B cell (primary cell): ENCODE data around the gene PHF19. TPM values are rescaled to one million over a fixed set of nuclear protein-coding genes. Genes with fewer than 3 reads are reported as not detected.

Source experiments
- ATAC-seq: fragments of 200-7000 bp; cut with Tn5 transposase; one replicate; pipeline ENCODE4 v1.10.0; 2021; ENCODE audit warnings: low read depth, mild to moderate bottlenecking, moderate number of reproducible peaks, moderate library complexity
- CTCF ChIA-PET: fragments of 350-600 bp; sonication (Branson Sonifier 250); formaldehyde crosslinking; loops from one replicate; lab custom pipeline; 2021; ENCODE audit warnings: antibody characterized with exemption, inconsistent platforms; lab: Charles Lee
- POLR2A ChIA-PET: fragments of 350-600 bp; sonication (Branson Sonifier 250); formaldehyde crosslinking; loops from one replicate; lab custom pipeline; 2021; ENCODE audit warnings: antibody characterized with exemption; lab: Charles Lee
- DNase-seq: peaks from one replicate; pipeline ENCODE4 v3.0.0; 2013
- H2AFZ ChIP-seq: 2 replicates; pipeline ENCODE4 v1.6.1; 2012; ENCODE audit warnings: mild to moderate bottlenecking, low read depth, low read length; ENCODE audit not compliant: insufficient read depth, poor library complexity, severe bottlenecking
- H3K27ac ChIP-seq, 2 donors: 1 replicate in 1 of 2; 2 replicates in 1 of 2; pipeline ENCODE4 v1.5.1; 2012 to 2013; ENCODE audit warnings: low read length in 2 of 2, mild to moderate bottlenecking in 2 of 2, moderate library complexity in 1 of 2
- H3K27me3 ChIP-seq, 4 experiments: fragments of 200-600 bp in 1 of 4; sonication (generic) in 1 of 4; replicated peaks in 1 of 4; 1 replicate in 2 of 4; 2 replicates in 2 of 4; pipeline versions ENCODE4 v1.6.1 to v1.7.0; 2013 to 2016; ENCODE audit warnings: low read length in 3 of 4, mild to moderate bottlenecking in 2 of 4, mixed read lengths in 1 of 4, moderate library complexity in 1 of 4; ENCODE audit not compliant: insufficient read depth in 4 of 4, control insufficient read depth in 3 of 4; ENCODE audit errors: control extremely low read depth in 1 of 4
- H3K36me3 ChIP-seq, 2 experiments: replicated peaks in 1 of 2; 1 replicate in 1 of 2; 2 replicates in 1 of 2; pipeline versions ENCODE4 v1.6.1 to v1.7.1; 2013; ENCODE audit warnings: low read length in 1 of 2; ENCODE audit not compliant: insufficient read depth in 2 of 2, control insufficient read depth in 1 of 2; ENCODE audit errors: control extremely low read depth in 1 of 2, extremely low read depth in 1 of 2
- H3K4me1 ChIP-seq, 2 donors: fragments of 200-600 bp in 1 of 2; sonication (generic) in 1 of 2; 1 replicate in 1 of 2; 2 replicates in 1 of 2; pipeline versions ENCODE4 v1.5.1 to v1.6.1; 2013 to 2017; ENCODE audit warnings: low read length in 2 of 2; ENCODE audit not compliant: control insufficient read depth in 2 of 2, insufficient read depth in 2 of 2
- H3K4me2 ChIP-seq: replicated peaks from 2 replicates; pipeline ENCODE3; 2012; ENCODE audit warnings: mild to moderate bottlenecking, low read depth, low read length; ENCODE audit not compliant: poor library complexity, severe bottlenecking
- H3K4me3 ChIP-seq, 5 experiments: fragments of 200-600 bp in 1 of 5; sonication (generic) in 1 of 5; 1 replicate in 3 of 5; 2 replicates in 2 of 5; pipeline versions ENCODE4 v1.5.1 to v1.7.0; 2011 to 2016; ENCODE audit warnings: low read length in 4 of 5, mild to moderate bottlenecking in 4 of 5, low read depth in 2 of 5, control low read depth in 1 of 5, moderate library complexity in 1 of 5; ENCODE audit not compliant: insufficient read depth in 1 of 5; ENCODE audit errors: control extremely low read depth in 1 of 5, extremely low read depth in 1 of 5
- H3K79me2 ChIP-seq: fragments of 200-600 bp; sonication (generic); one replicate; pipeline ENCODE4 v1.6.0; 2016; ENCODE audit warnings: low read length; ENCODE audit not compliant: control insufficient read depth, insufficient read depth
- H3K9ac ChIP-seq: fragments of 200-600 bp; sonication (generic); 2 replicates; pipeline ENCODE4 v1.6.1; 2017; ENCODE audit warnings: mild to moderate bottlenecking, low read length, moderate library complexity
- H3K9me3 ChIP-seq, 3 donors: one replicate each; pipeline versions ENCODE4 v1.6.1 to v1.7.1; 2013; ENCODE audit warnings: low read length in 2 of 3; ENCODE audit not compliant: control insufficient read depth in 2 of 3, insufficient read depth in 1 of 3; ENCODE audit errors: control extremely low read depth in 1 of 3
- H4K20me1 ChIP-seq: 2 replicates; pipeline ENCODE4 v1.6.0; 2012; ENCODE audit warnings: mild to moderate bottlenecking, low read length; ENCODE audit not compliant: insufficient read depth, control insufficient read depth, poor library complexity, severe bottlenecking
- H3K27ac Mint-ChIP-seq: one replicate; pipeline ENCODE4 v1.8.0; 2021; ENCODE audit warnings: mixed read lengths
- H3K27me3 Mint-ChIP-seq: one replicate; pipeline ENCODE4 v1.8.0; 2021; ENCODE audit warnings: mixed read lengths
- H3K4me1 Mint-ChIP-seq: one replicate; pipeline ENCODE4 v1.8.0; 2021; ENCODE audit warnings: mixed read lengths
- H3K4me3 Mint-ChIP-seq: one replicate; pipeline ENCODE4 v1.8.0; 2021; ENCODE audit warnings: mixed read lengths
- H3K9me3 Mint-ChIP-seq: one replicate; pipeline ENCODE4 v1.8.0; 2022; ENCODE audit warnings: mixed read lengths; ENCODE audit not compliant: insufficient read depth
- CTCF ChIP-seq: fragments of 200-600 bp; IDR thresholded peaks from one replicate; pipeline ENCODE4 v1.8.0; 2022; ENCODE audit warnings: antibody characterized with exemption, mild to moderate bottlenecking
- EZH2 ChIP-seq: IDR thresholded peaks from 2 replicates; pipeline ENCODE4 v1.6.1; 2012; ENCODE audit warnings: borderline replicate concordance, low read depth, mild to moderate bottlenecking, moderate library complexity, low read length; ENCODE audit not compliant: insufficient read depth, poor library complexity, severe bottlenecking
- WGBS: methylation state at CpG from one replicate; pipeline ENCODE4 v1.1.5; 2013; ENCODE audit warnings: missing lambda C conversion rate; ENCODE audit not compliant: insufficient coverage; 5-methylcytosine and 5-hydroxymethylcytosine counted together
- intact Hi-C: fragments of 100-400 bp; cut with micrococcal nuclease; formaldehyde crosslinking; loops from one replicate; pipeline ENCODE4 v1.10.0; 2022
- polyA plus RNA-seq: library from polyadenylated mRNA; depleted of rRNA; stranded (reverse); fragments of >200 nt; gene quantifications from 2 replicates; pipeline ENCODE4 v1.2.3, GENCODE V29; 2012
- total RNA-seq, 2 donors: library from RNA; stranded (reverse); fragments of 120-200 nt in 1 of 2; gene quantifications; 1 replicate in 1 of 2; 2 replicates in 1 of 2; pipeline versions ENCODE4 v1.2.3 to v1.2.4, GENCODE V29; 2013 to 2022

Gene PHF19
- total and polyA plus RNA-seq, 2 donors (not counting 1 experiment from before 2014, with no cell fraction given) = 17.0 to 20.9 TPM

GRCh38 chr9:120905315-120906164 is 28.6 kb upstream of the PHF19 start:
- Histone ChIP-seq H2AFZ (no peak overlapping the region), H3K27ac (peak overlapping the region; percentile 76 to 77), H3K79me2 (no peaks in the 10 kb centered on the region), H3K27me3 (no peaks in the 10 kb centered on the region), H3K9ac (no peak overlapping the region), H3K4me3 (no peak overlapping the region), H4K20me1 (no peaks in the 10 kb centered on the region), H3K9me3 (peaks cover 0 to 9% (median 0%) of the 10 kb centered on the region in 3 donors), H3K4me2 (peak overlapping the region; percentile 53), H3K36me3 (peaks cover 1 to 11% of the 10 kb centered on the region in 2 experiments), H3K4me1 (peaks cover 53 to 57% of the 10 kb centered on the region in 2 donors)
- 71% methylated on average over 7 of the region's 11 CpGs for WGBS
- no peaks in the 10 kb centered on the region for H3K9me3 Mint-ChIP-seq
- no peak for TF ChIP-seq CTCF
- TF ChIP-seq EZH2 = no peak
- DNase-seq = peak; percentile 50
- intact Hi-C loops = no loop called here
- peak overlapping the region; percentile 68 for H3K27ac Mint-ChIP-seq
- ATAC-seq = no peak
- peak overlapping the region; percentile 34 for H3K4me3 Mint-ChIP-seq
- no peaks in the 10 kb centered on the region for H3K27me3 Mint-ChIP-seq
- POLR2A ChIA-PET = no interaction called here
- CTCF ChIA-PET = interaction anchor here (0.7 kb wide), 1 partner anchor 22 kb away, joined by 4 read pairs; no protein-coding TSS in a partner anchor
- H3K4me1 Mint-ChIP-seq = peaks cover 58% of the 10 kb centered on the region

- Histone ChIP-seq H3K27me3 (no peaks in the 10 kb centered on the region), H3K4me1 (peaks cover 53 to 57% of the 10 kb centered on the region in 2 donors), H3K27ac (peak overlapping the region; percentile 76 to 77), H4K20me1 (no peaks in the 10 kb centered on the region), H3K9me3 (peaks cover 0 to 9% (median 0%) of the 10 kb centered on the region in 3 donors), H2AFZ (no peak overlapping the region), H3K4me2 (peak overlapping the region; percentile 53), H3K9ac (no peak overlapping the region), H3K79me2 (no peaks in the 10 kb centered on the region), H3K36me3 (peaks cover 1 to 7% of the 10 kb centered on the region in 2 experiments), H3K4me3 (no peak overlapping the region)
- intact Hi-C loops = no loop called here
- CTCF ChIA-PET = interaction anchor here (0.7 to 2.0 kb wide), 3 partner anchors 12 to 32 kb away, joined by 3 to 12 read pairs (median 4); no protein-coding TSS in a partner anchor
- peak overlapping the region; percentile 32 for H3K4me3 Mint-ChIP-seq
- H3K27me3 Mint-ChIP-seq = no peaks in the 10 kb centered on the region
- H3K27ac Mint-ChIP-seq = peak overlapping the region; percentile 68
- DNase-seq = no peak
- POLR2A ChIA-PET = interaction anchor here (1.3 kb wide), 1 partner anchor 12 kb away, joined by 4 read pairs; no protein-coding TSS in a partner anchor
- no peak for TF ChIP-seq CTCF
- no peak for TF ChIP-seq EZH2
- 91% methylated on average over 10 of the region's 11 CpGs for WGBS
- ATAC-seq = no peak
- no peaks in the 10 kb centered on the region for H3K9me3 Mint-ChIP-seq
- H3K4me1 Mint-ChIP-seq = peaks cover 57% of the 10 kb centered on the region
Observed at GRCh38 chr9:120904978-120905301, 28.0 kb upstream of the PHF19 start.
